HUES48 (cell line): ENCODE measurements around the gene RNF11.

Experiments
- H3K27ac ChIP-seq: one replicate; pipeline ENCODE4 v1.7.0; 2013; ENCODE audit warnings: low read depth, low read length, inconsistent platforms
- H3K27me3 ChIP-seq: 2 replicates; pipeline ENCODE4 v1.6.1; 2013; ENCODE audit warnings: mild to moderate bottlenecking, low read length; ENCODE audit not compliant: control insufficient read depth, insufficient read depth
- H3K36me3 ChIP-seq: 2 replicates; pipeline ENCODE4 v1.6.1; 2013; ENCODE audit warnings: low read length; ENCODE audit not compliant: control insufficient read depth, insufficient read depth
- H3K4me1 ChIP-seq: 2 replicates; pipeline ENCODE4 v1.6.1; 2013; ENCODE audit warnings: mild to moderate bottlenecking, low read length; ENCODE audit not compliant: control insufficient read depth, insufficient read depth
- H3K4me3 ChIP-seq: 2 replicates; pipeline ENCODE4 v1.5.1; 2013; ENCODE audit warnings: mild to moderate bottlenecking, low read depth, low read length
- H3K9ac ChIP-seq: 2 replicates; pipeline ENCODE4 v1.6.1; 2013; ENCODE audit warnings: mild to moderate bottlenecking, low read depth, low read length, moderate library complexity
- H3K9me3 ChIP-seq: 2 replicates; pipeline ENCODE4 v1.6.1; 2013; ENCODE audit warnings: low read length; ENCODE audit not compliant: control insufficient read depth, insufficient read depth

The RNF11 gene

GRCh38 chr1:51296383-51297357, 60.6 kb downstream of the RNF11 start:
- no peak overlapping the region for H3K4me3 ChIP-seq

GRCh38 chr1:51297401-51298321, 61.6 kb downstream of the RNF11 start:
- no peaks in the 10 kb centered on the region for H3K27me3 ChIP-seq
- no peaks in the 10 kb centered on the region for H3K36me3 ChIP-seq
- H3K9ac ChIP-seq: no peak overlapping the region
- H3K4me1 ChIP-seq: peaks cover 4% of the 10 kb centered on the region; the same call in 1 of the 2 replicates
- no peak overlapping the region for H3K27ac ChIP-seq
- H3K4me3 ChIP-seq: no peak overlapping the region
- H3K9me3 ChIP-seq: no peaks in the 10 kb centered on the region

More at GRCh38 chr1:51296383-51297357, 60.6 kb downstream of the RNF11 start:
- no peak overlapping the region for H3K27ac ChIP-seq
- H3K36me3 ChIP-seq: no peaks in the 10 kb centered on the region
- no peak overlapping the region for H3K9ac ChIP-seq
- H3K4me1 ChIP-seq: peaks cover 4% of the 10 kb centered on the region; the same call in 1 of the 2 replicates
- H3K9me3 ChIP-seq: no peaks in the 10 kb centered on the region
- H3K27me3 ChIP-seq: no peaks in the 10 kb centered on the region

- Histone ChIP-seq H3K4me1 (peaks cover 4% of the 10 kb centered on the region; the same call in 1 of the 2 replicates), H3K27ac (no peak overlapping the region), H3K36me3 (no peaks in the 10 kb centered on the region), H3K4me3 (no peak overlapping the region), H3K9ac (no peak overlapping the region), H3K9me3 (no peaks in the 10 kb centered on the region), H3K27me3 (no peaks in the 10 kb centered on the region)
Measured at GRCh38 chr1:51298322-51298705, 62.2 kb downstream of the RNF11 start.

- peaks cover 4% of the 10 kb centered on the region; the same call in 1 of the 2 replicates for H3K4me1 ChIP-seq
- no peak overlapping the region for H3K9ac ChIP-seq
- no peaks in the 10 kb centered on the region for H3K9me3 ChIP-seq
- no peaks in the 10 kb centered on the region for H3K36me3 ChIP-seq
- no peaks in the 10 kb centered on the region for H3K27me3 ChIP-seq
- no peak overlapping the region for H3K4me3 ChIP-seq
- H3K27ac ChIP-seq: no peak overlapping the region
Measured at GRCh38 chr1:51299185-51299885, 63.3 kb downstream of the RNF11 start.

- Histone ChIP-seq H3K9me3 (no peaks in the 10 kb centered on the region), H3K9ac (no peak overlapping the region), H3K27me3 (no peaks in the 10 kb centered on the region), H3K4me3 (no peak overlapping the region), H3K4me1 (peaks cover 4% of the 10 kb centered on the region; the same call in 1 of the 2 replicates), H3K27ac (no peak overlapping the region), H3K36me3 (no peaks in the 10 kb centered on the region)
Measured at GRCh38 chr1:51299981-51300670, 64.1 kb downstream of the RNF11 start.

- peaks cover 4% of the 10 kb centered on the region; the same call in 1 of the 2 replicates for H3K4me1 ChIP-seq
- no peaks in the 10 kb centered on the region for H3K27me3 ChIP-seq
- H3K9ac ChIP-seq: no peak overlapping the region
- H3K27ac ChIP-seq: no peak overlapping the region
- H3K4me3 ChIP-seq: no peak overlapping the region
- no peaks in the 10 kb centered on the region for H3K9me3 ChIP-seq
- H3K36me3 ChIP-seq: no peaks in the 10 kb centered on the region
Measured at GRCh38 chr1:51301152-51301843, 65.2 kb downstream of the RNF11 start.

- Histone ChIP-seq H3K9ac (no peak overlapping the region), H3K9me3 (no peaks in the 10 kb centered on the region), H3K27ac (no peak overlapping the region), H3K4me1 (no peaks in the 10 kb centered on the region), H3K4me3 (no peak overlapping the region), H3K27me3 (no peaks in the 10 kb centered on the region), H3K36me3 (no peaks in the 10 kb centered on the region)
Measured at GRCh38 chr1:51301844-51302162, 65.7 kb downstream of the RNF11 start.

- Histone ChIP-seq H3K9ac (no peak overlapping the region), H3K4me1 (no peaks in the 10 kb centered on the region), H3K9me3 (no peaks in the 10 kb centered on the region), H3K4me3 (no peak overlapping the region), H3K27me3 (no peaks in the 10 kb centered on the region), H3K27ac (no peak overlapping the region), H3K36me3 (no peaks in the 10 kb centered on the region)
Measured at GRCh38 chr1:51302270-51302669, 66.2 kb downstream of the RNF11 start.

GRCh38 chr1:51302746-51303145, 66.7 kb downstream of the RNF11 start:
- Histone ChIP-seq H3K36me3 (no peaks in the 10 kb centered on the region), H3K4me3 (no peak overlapping the region), H3K27ac (no peak overlapping the region), H3K9ac (no peak overlapping the region), H3K27me3 (no peaks in the 10 kb centered on the region), H3K9me3 (no peaks in the 10 kb centered on the region), H3K4me1 (no peaks in the 10 kb centered on the region)

- no peaks in the 10 kb centered on the region for H3K4me1 ChIP-seq
- no peaks in the 10 kb centered on the region for H3K9me3 ChIP-seq
- H3K9ac ChIP-seq: no peak overlapping the region
- no peaks in the 10 kb centered on the region for H3K36me3 ChIP-seq
- no peak overlapping the region for H3K4me3 ChIP-seq
- H3K27me3 ChIP-seq: no peaks in the 10 kb centered on the region
- H3K27ac ChIP-seq: no peak overlapping the region
Measured at GRCh38 chr1:51303315-51303714, 67.2 kb downstream of the RNF11 start.
